HEK293 (cell line): Measurements from ENCODE around the gene FBXL4.

Experiments
- KLF1 ChIP-seq: fragments of 450-650 bp; formaldehyde crosslinking; IDR thresholded peaks from 2 replicates; pipeline ENCODE4 v1.5.1; 2016; ENCODE audit warnings: missing biosample characterization, missing genetic modification characterization
- YY1 ChIP-seq: fragments of 450-650 bp; formaldehyde crosslinking; IDR thresholded peaks from 2 replicates; pipeline ENCODE4 v1.5.1; 2018; ENCODE audit warnings: missing biosample characterization, missing genetic modification characterization
- TF ChIP-seq, protein P1 (sequence below): fragments of 450-650 bp; formaldehyde crosslinking; IDR thresholded peaks from 2 replicates; pipeline ENCODE4 v1.5.1; 2016; ENCODE audit warnings: missing biosample characterization, missing genetic modification characterization, low read depth

DNA sequence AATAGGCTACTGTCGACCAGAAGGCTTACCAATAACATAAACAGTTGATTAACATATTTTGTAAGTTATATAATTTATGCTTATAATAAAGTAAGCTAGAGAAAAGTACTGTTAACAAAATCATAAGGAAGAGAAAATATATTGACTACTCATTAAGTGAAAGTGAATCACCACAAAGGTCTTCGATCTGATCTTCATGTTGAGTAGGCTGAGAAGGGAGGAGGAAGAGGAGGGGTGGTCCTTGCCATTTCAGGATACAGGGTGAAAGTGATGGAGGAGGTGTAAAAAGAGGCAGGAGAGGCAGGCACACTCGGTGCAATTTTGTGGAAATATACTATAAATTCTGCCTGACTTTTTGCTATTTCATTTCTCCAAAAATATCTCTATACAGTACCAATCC lies 10.4 kb downstream of the FBXL4 start:
- TF ChIP-seq, protein P1, sequence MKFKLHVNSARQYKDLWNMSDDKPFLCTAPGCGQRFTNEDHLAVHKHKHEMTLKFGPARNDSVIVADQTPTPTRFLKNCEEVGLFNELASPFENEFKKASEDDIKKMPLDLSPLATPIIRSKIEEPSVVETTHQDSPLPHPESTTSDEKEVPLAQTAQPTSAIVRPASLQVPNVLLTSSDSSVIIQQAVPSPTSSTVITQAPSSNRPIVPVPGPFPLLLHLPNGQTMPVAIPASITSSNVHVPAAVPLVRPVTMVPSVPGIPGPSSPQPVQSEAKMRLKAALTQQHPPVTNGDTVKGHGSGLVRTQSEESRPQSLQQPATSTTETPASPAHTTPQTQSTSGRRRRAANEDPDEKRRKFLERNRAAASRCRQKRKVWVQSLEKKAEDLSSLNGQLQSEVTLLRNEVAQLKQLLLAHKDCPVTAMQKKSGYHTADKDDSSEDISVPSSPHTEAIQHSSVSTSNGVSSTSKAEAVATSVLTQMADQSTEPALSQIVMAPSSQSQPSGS (tag by site-specific recombination) = no peak
- no peak for TF ChIP-seq KLF1 (tag by site-specific recombination)
- TF ChIP-seq YY1 (tag by site-specific recombination) = no peak
